H9 (cell line): Measurements from ENCODE around the gene LRP1B. TPM values are rescaled to one million over a fixed set of nuclear protein-coding genes. Genes with fewer than 3 reads are reported as not detected.

Experiments used
- DNase-seq: peaks from one replicate; pipeline ENCODE4 v3.0.0-alpha.2; 2017
- H2AFZ ChIP-seq: one replicate; pipeline ENCODE4 v1.6.1; 2013; ENCODE audit warnings: mild to moderate bottlenecking, low read length, control low read depth, moderate library complexity
- H2AK5ac ChIP-seq: 2 replicates; pipeline ENCODE4 v1.6.1; 2013; ENCODE audit warnings: low read length, control low read depth, mixed read lengths; ENCODE audit not compliant: insufficient read length
- H2BK120ac ChIP-seq: one replicate; pipeline ENCODE4 v1.6.1; 2013; ENCODE audit warnings: low read depth, mild to moderate bottlenecking, low read length, control low read depth, inconsistent platforms; ENCODE audit not compliant: poor library complexity, severe bottlenecking
- H2BK12ac ChIP-seq: 2 replicates; pipeline ENCODE4 v1.6.1; 2013; ENCODE audit warnings: low read length, control low read depth, mixed read lengths, low read depth; ENCODE audit not compliant: insufficient read length
- H2BK15ac ChIP-seq: 2 replicates; pipeline ENCODE4 v1.6.1; 2013; ENCODE audit warnings: low read depth, low read length, control low read depth
- H2BK20ac ChIP-seq: one replicate; pipeline ENCODE4 v1.6.1; 2013; ENCODE audit warnings: low read depth, mild to moderate bottlenecking, low read length, control low read depth, inconsistent platforms; ENCODE audit not compliant: poor library complexity, severe bottlenecking
- H2BK5ac ChIP-seq: 2 replicates; pipeline ENCODE4 v1.6.1; 2013; ENCODE audit warnings: low read length, control low read depth, mixed read lengths; ENCODE audit not compliant: insufficient read length
- H3K14ac ChIP-seq: 2 replicates; pipeline ENCODE4 v1.6.1; 2013; ENCODE audit warnings: low read length, control low read depth; ENCODE audit not compliant: insufficient read depth
- H3K18ac ChIP-seq: 2 replicates; pipeline ENCODE4 v1.6.1; 2013; ENCODE audit warnings: low read depth, mild to moderate bottlenecking, mixed read lengths, low read length, control low read depth; ENCODE audit not compliant: insufficient read length
- H3K23ac ChIP-seq: 2 replicates; pipeline ENCODE4 v1.6.1; 2013; ENCODE audit warnings: low read length, control low read depth, mixed read lengths, low read depth; ENCODE audit not compliant: insufficient read length
- H3K23me2 ChIP-seq: 2 replicates; pipeline ENCODE4 v1.6.1; 2013; ENCODE audit warnings: low read depth, mild to moderate bottlenecking, mixed read lengths, low read length, control low read depth; ENCODE audit not compliant: insufficient read length, poor library complexity, severe bottlenecking
- H3K27ac ChIP-seq: 2 replicates; pipeline ENCODE4 v1.5.1; 2013; ENCODE audit warnings: low read length, control low read depth, mixed read lengths, low read depth; ENCODE audit not compliant: insufficient read length
- H3K27me3 ChIP-seq: 2 replicates; pipeline ENCODE4 v1.6.1; 2013; ENCODE audit warnings: low read length, control low read depth, inconsistent platforms; ENCODE audit not compliant: insufficient read depth
- H3K4ac ChIP-seq: 2 replicates; pipeline ENCODE4 v1.6.1; 2013; ENCODE audit warnings: low read depth, mild to moderate bottlenecking, control low read depth, inconsistent platforms, low read length, moderate library complexity
- H3K4me1 ChIP-seq: 2 replicates; pipeline ENCODE4 v1.6.1; 2013; ENCODE audit warnings: low read length, control low read depth, inconsistent platforms; ENCODE audit not compliant: insufficient read depth
- H3K4me2 ChIP-seq: 2 replicates; pipeline ENCODE4 v1.6.1; 2013; ENCODE audit warnings: low read length, control low read depth, mixed read lengths; ENCODE audit not compliant: insufficient read length, insufficient read depth
- H3K56ac ChIP-seq: 2 replicates; pipeline ENCODE4 v1.6.1; 2013; ENCODE audit warnings: low read depth, mild to moderate bottlenecking, mixed read lengths, low read length, control low read depth; ENCODE audit not compliant: insufficient read length
- H3K79me1 ChIP-seq: 2 replicates; pipeline ENCODE4 v1.6.1; 2013; ENCODE audit warnings: low read depth, mild to moderate bottlenecking, moderate library complexity, low read length, control low read depth, inconsistent platforms; ENCODE audit not compliant: insufficient read depth, poor library complexity, severe bottlenecking
- H3K79me2 ChIP-seq: 2 replicates; pipeline ENCODE4 v1.6.1; 2013; ENCODE audit warnings: low read length, control low read depth, inconsistent platforms; ENCODE audit not compliant: insufficient read depth
- H3K9ac ChIP-seq: 2 replicates; pipeline ENCODE4 v1.6.1; 2013; ENCODE audit warnings: low read length, control low read depth, mixed read lengths; ENCODE audit not compliant: insufficient read length; ENCODE audit errors: extremely low read depth
- H3K9me3 ChIP-seq: one replicate; pipeline ENCODE4 v1.6.1; 2013; ENCODE audit warnings: low read depth, low read length, inconsistent platforms; ENCODE audit not compliant: control insufficient read depth
- H3T11ph ChIP-seq: one replicate; pipeline ENCODE4 v1.6.1; 2013; ENCODE audit warnings: mild to moderate bottlenecking, low read length, control low read depth, inconsistent platforms
- H4K20me1 ChIP-seq: one replicate; pipeline ENCODE4 v1.6.1; 2013; ENCODE audit not compliant: control insufficient read depth, insufficient read length, insufficient read depth
- H4K5ac ChIP-seq: 2 replicates; pipeline ENCODE4 v1.6.1; 2013; ENCODE audit warnings: low read depth, mild to moderate bottlenecking, mixed read lengths, low read length, control low read depth; ENCODE audit not compliant: insufficient read length
- H4K8ac ChIP-seq: replicated peaks from 2 replicates; pipeline ENCODE4 v1.6.1; 2013; ENCODE audit warnings: low read length, control low read depth, mixed read lengths, low read depth; ENCODE audit not compliant: insufficient read length
- H4K91ac ChIP-seq: 2 replicates; pipeline ENCODE4 v1.6.1; 2013; ENCODE audit warnings: low read depth, mild to moderate bottlenecking, moderate library complexity, mixed read lengths, low read length, control low read depth; ENCODE audit not compliant: insufficient read length
- H3K27ac Mint-ChIP-seq, 3 experiments: 2 replicates in 2 of 3; 3 replicates in 1 of 3; pipeline ENCODE4 v1.8.0; 2020 to 2021; ENCODE audit warnings: mixed read lengths in 3 of 3, mild to moderate bottlenecking in 1 of 3, moderate library complexity in 1 of 3
- H3K27me3 Mint-ChIP-seq: 2 replicates; pipeline ENCODE4 v1.8.0; 2021; ENCODE audit warnings: low read depth, mild to moderate bottlenecking, moderate library complexity, mixed read lengths
- H3K36me3 Mint-ChIP-seq, 3 experiments: 2 replicates in 2 of 3; 3 replicates in 1 of 3; pipeline ENCODE4 v1.8.0; 2020 to 2021; ENCODE audit warnings: low read depth in 3 of 3, mixed read lengths in 3 of 3; ENCODE audit not compliant: insufficient read depth in 1 of 3
- H3K4me1 Mint-ChIP-seq, 2 experiments: 2 replicates each; pipeline ENCODE4 v1.8.0; 2020; ENCODE audit warnings: mixed read lengths in 2 of 2
- H3K4me3 Mint-ChIP-seq, 2 experiments: 2 replicates in 1 of 2; 3 replicates in 1 of 2; pipeline ENCODE4 v1.8.0; 2020 to 2021; ENCODE audit warnings: mild to moderate bottlenecking in 2 of 2, mixed read lengths in 2 of 2, moderate library complexity in 1 of 2
- H3K9me3 Mint-ChIP-seq, 2 experiments: 2 replicates in 1 of 2; 3 replicates in 1 of 2; pipeline ENCODE4 v1.8.0; 2020; ENCODE audit warnings: mild to moderate bottlenecking in 2 of 2, mixed read lengths in 2 of 2, moderate library complexity in 1 of 2
- WGBS: extraction: QIAGEN DNeasy Blood & Tissue Kit; methylation state at CpG from one replicate; pipeline ENCODE4 v1.1.7; 2013; ENCODE audit warnings: missing lambda C conversion rate, low lambda C conversion rate, mixed read lengths; ENCODE audit not compliant: insufficient read length; ENCODE audit errors: extremely low coverage; 5-methylcytosine and 5-hydroxymethylcytosine counted together
- total RNA-seq: library from RNA; stranded (reverse); gene quantifications from 2 replicates; pipeline ENCODE4 v1.2.1, GENCODE V29; 2021
- TF ChIP-seq, protein P1 (sequence below): fragments of 200-600 bp; sonication (generic); conservative IDR thresholded peaks from 3 replicates; pipeline ENCODE4 v1.8.0; 2021; ENCODE audit warnings: antibody characterized with exemption, mild to moderate bottlenecking

Gene LRP1B
- total RNA-seq, 1 experiment from 2014 or later, result not detected

- Histone ChIP-seq H2AFZ (no peak overlapping the region), H4K91ac (no peak overlapping the region), H2BK20ac (no peak overlapping the region), H3K9ac (no peak overlapping the region), H3K79me2 (no peaks in the 10 kb centered on the region), H3K14ac (no peak overlapping the region), H3K56ac (no peak overlapping the region), H2BK120ac (no peak overlapping the region), H2BK5ac (no peak overlapping the region), H4K20me1 (no peaks in the 10 kb centered on the region), H2BK15ac (no peak overlapping the region), H3K23ac (no peak overlapping the region), H3K18ac (no peak overlapping the region), H3K4me1 (no peaks in the 10 kb centered on the region), H3T11ph (no peak overlapping the region), H4K8ac (no peak overlapping the region), H3K27me3 (no peaks in the 10 kb centered on the region), H3K4me2 (no peak overlapping the region), H3K79me1 (no peaks in the 10 kb centered on the region), H3K27ac (no peak overlapping the region), H2AK5ac (no peak overlapping the region), H4K5ac (no peak overlapping the region), H3K9me3 (no peaks in the 10 kb centered on the region), H3K4ac (no peak overlapping the region), H3K23me2 (no peaks in the 10 kb centered on the region), H2BK12ac (no peak overlapping the region)
- no CpG with 5 or more reads among the region's 5 CpGs for WGBS
- no peak for DNase-seq
- TF ChIP-seq, protein P1, sequence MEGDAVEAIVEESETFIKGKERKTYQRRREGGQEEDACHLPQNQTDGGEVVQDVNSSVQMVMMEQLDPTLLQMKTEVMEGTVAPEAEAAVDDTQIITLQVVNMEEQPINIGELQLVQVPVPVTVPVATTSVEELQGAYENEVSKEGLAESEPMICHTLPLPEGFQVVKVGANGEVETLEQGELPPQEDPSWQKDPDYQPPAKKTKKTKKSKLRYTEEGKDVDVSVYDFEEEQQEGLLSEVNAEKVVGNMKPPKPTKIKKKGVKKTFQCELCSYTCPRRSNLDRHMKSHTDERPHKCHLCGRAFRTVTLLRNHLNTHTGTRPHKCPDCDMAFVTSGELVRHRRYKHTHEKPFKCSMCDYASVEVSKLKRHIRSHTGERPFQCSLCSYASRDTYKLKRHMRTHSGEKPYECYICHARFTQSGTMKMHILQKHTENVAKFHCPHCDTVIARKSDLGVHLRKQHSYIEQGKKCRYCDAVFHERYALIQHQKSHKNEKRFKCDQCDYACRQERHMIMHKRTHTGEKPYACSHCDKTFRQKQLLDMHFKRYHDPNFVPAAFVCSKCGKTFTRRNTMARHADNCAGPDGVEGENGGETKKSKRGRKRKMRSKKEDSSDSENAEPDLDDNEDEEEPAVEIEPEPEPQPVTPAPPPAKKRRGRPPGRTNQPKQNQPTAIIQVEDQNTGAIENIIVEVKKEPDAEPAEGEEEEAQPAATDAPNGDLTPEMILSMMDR, result no peak
- Mint-ChIP-seq H3K4me3 (no peak overlapping the region), H3K27ac (no peak overlapping the region; a peak in 1 of 7 replicates), H3K9me3 (no peaks in the 10 kb centered on the region), H3K36me3 (no peaks in the 10 kb centered on the region), H3K4me1 (peaks cover 4% of the 10 kb centered on the region in 2 experiments; a peak in 3 of 4 replicates), H3K27me3 (no peaks in the 10 kb centered on the region)
Observed at GRCh38 chr2:140542627-140543026, 1588.2 kb downstream of the LRP1B start.
